PFSK-1 (cell line): Measurements from ENCODE around the gene MIAT.

Experiments
- FOXP2 ChIP-seq: optimal IDR thresholded peaks from 2 replicates; pipeline ENCODE3; 2011; ENCODE audit warnings: borderline replicate concordance, control low read depth, inconsistent platforms; ENCODE audit not compliant: insufficient read depth; ENCODE audit errors: extremely low read length, extremely low read depth
- POLR2AphosphoS5 ChIP-seq: IDR thresholded peaks from 2 replicates; pipeline ENCODE4 v1.6.1; 2012; ENCODE audit warnings: low read depth, mild to moderate bottlenecking, control low read depth, low read length, moderate library complexity
- REST ChIP-seq, 2 experiments: IDR thresholded peaks; 2 replicates each; pipeline versions ENCODE4 v1.6.1 to v1.8.0; 2011 to 2012; ENCODE audit warnings: low read depth in 2 of 2, low read length in 2 of 2, control low read depth in 1 of 2, inconsistent platforms in 1 of 2, mild to moderate bottlenecking in 1 of 2, moderate library complexity in 1 of 2; ENCODE audit not compliant: insufficient read depth in 1 of 2
- SIN3A ChIP-seq: IDR thresholded peaks from 2 replicates; pipeline ENCODE4 v1.6.1; 2012; ENCODE audit warnings: mild to moderate bottlenecking, low read length, moderate library complexity, borderline replicate concordance; ENCODE audit not compliant: insufficient read depth
- TAF1 ChIP-seq: IDR thresholded peaks from 2 replicates; pipeline ENCODE4 v1.6.1; 2012; ENCODE audit warnings: low read length, control low read depth, borderline replicate concordance; ENCODE audit not compliant: insufficient read depth

Gene MIAT

DNA sequence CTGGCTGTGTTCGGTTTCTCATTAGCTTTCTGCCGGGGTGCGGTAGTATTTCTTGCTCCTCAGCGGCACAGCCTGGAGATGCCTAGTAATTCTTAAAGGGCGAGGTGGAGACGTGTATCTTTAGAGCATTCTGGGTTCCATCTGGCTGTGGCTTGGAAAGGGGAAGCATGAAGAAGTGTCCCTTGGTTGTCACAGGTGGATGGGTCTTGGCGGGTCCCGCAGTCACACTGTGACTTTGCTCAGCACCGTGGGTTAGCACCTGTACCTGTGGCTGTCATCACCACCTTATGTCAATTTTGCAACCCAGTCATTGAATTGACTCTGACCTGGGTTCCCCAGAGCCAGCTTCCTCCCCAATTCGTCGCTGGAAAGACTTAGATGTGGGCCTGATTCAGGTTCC, 57.6 kb downstream of the MIAT start:
- TF ChIP-seq REST (IDR thresholded peaks at IDR 0.05; ENCODE audit: insufficient read depth in 1 of 2, low read depth in 2 of 2, low read length in 2 of 2) (no peak), TAF1 (no peak), POLR2AphosphoS5 (no peak), SIN3A (no peak), FOXP2 (no peak)

GRCh38 chr22:26715392-26715936, 58.1 kb downstream of the MIAT start:
- no peak for TF ChIP-seq FOXP2
- no peak for TF ChIP-seq POLR2AphosphoS5
- TF ChIP-seq TAF1, result no peak
- no peak for TF ChIP-seq SIN3A
- TF ChIP-seq REST (IDR thresholded peaks at IDR 0.05; ENCODE audit: insufficient read depth in 1 of 2, low read depth in 2 of 2, low read length in 2 of 2), result no peak

- no peak for TF ChIP-seq FOXP2
- TF ChIP-seq SIN3A, result no peak
- TF ChIP-seq POLR2AphosphoS5, result no peak
- no peak for TF ChIP-seq REST (IDR thresholded peaks at IDR 0.05; ENCODE audit: insufficient read depth in 1 of 2, low read depth in 2 of 2, low read length in 2 of 2)
- TF ChIP-seq TAF1, result no peak
These were observed 61.1 kb downstream of the MIAT start for GRCh38 chr22:26718488-26718887.

DNA sequence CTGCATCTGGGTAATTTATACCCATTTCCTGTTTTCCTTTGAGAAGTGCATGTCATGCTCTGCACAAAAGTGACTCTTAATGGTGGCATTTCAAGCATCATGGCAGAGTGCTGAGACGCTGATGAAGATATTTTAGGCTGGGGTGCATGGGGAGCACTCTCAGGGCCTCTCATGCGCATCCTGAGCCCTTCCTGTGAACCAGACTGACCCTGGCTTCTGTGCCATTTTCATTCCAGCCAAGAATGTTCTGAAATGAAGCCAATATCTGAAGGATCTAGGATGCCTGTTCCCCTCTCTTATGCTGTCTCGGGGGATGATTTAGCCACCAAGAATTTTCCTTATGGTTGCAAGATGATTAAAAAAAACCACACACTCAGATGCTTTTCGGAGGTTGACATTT, 61.5 kb downstream of the MIAT start:
- TF ChIP-seq REST (IDR thresholded peaks at IDR 0.05; ENCODE audit: insufficient read depth in 1 of 2, low read depth in 2 of 2, low read length in 2 of 2) (no peak), FOXP2 (no peak), POLR2AphosphoS5 (no peak), SIN3A (no peak), TAF1 (no peak)

- no peak for TF ChIP-seq FOXP2
- no peak for TF ChIP-seq POLR2AphosphoS5
- no peak for TF ChIP-seq SIN3A
- TF ChIP-seq REST (IDR thresholded peaks at IDR 0.05; ENCODE audit: insufficient read depth in 1 of 2, low read depth in 2 of 2, low read length in 2 of 2), result no peak
- no peak for TF ChIP-seq TAF1
These were observed 64.8 kb downstream of the MIAT start for GRCh38 chr22:26722159-26722558.
